ENCODE results near the gene SIDT2.

GRCh38 chr11:117143390-117143789, 35.2 kb upstream of the SIDT2 start:
- TF ChIP-seq JUN (IDR thresholded peaks at IDR 0.05; ENCODE audit: borderline replicate concordance, insufficient read depth, insufficient read length, low read depth) (no peak), MAX (IDR thresholded peaks at IDR 0.05; ENCODE audit: insufficient read depth, insufficient read length) (no peak), EZH2 (IDR thresholded peaks at IDR 0.05; ENCODE audit: borderline replicate concordance, low read depth, low read length, severe bottlenecking) (no peak), CTCF (IDR thresholded peaks at IDR 0.05; ENCODE audit: extremely low read depth in 1 of 2, insufficient read depth in 1 of 2, low read depth in 1 of 2, low read length in 2 of 2) (no peak)

Data from endothelial cell of umbilical vein (primary cell).